Transverse colon (tissue), 4 donors: Measurements from ENCODE around the gene FBXO31.

Experiments used
- EP300 ChIP-seq: sonication (generic); formaldehyde crosslinking; IDR thresholded peaks from one replicate; pipeline ENCODE4 v1.6.1; 2017; ENCODE audit warnings: antibody characterized with exemption, low read depth
- POLR2A ChIP-seq: fragments of 450-650 bp; IDR thresholded peaks from one replicate; pipeline ENCODE4 v1.6.1; 2016; ENCODE audit warnings: antibody characterized with exemption, mild to moderate bottlenecking, moderate library complexity
- POLR2AphosphoS5 ChIP-seq, 3 donors: sonication (generic); formaldehyde crosslinking; IDR thresholded peaks; one replicate each; pipeline ENCODE4 v1.6.1; 2016; ENCODE audit warnings: antibody characterized with exemption in 3 of 3
- TF ChIP-seq, protein P1 (sequence below), 5 experiments: fragments of 200-600 bp in 3 of 5; fragments of 450-650 bp in 2 of 5; sonication (generic) in 3 of 5; IDR thresholded peaks; 1 replicate in 2 of 5; 2 replicates in 3 of 5; pipeline ENCODE4 v1.5.1; 2016 to 2017; ENCODE audit warnings: antibody characterized with exemption in 5 of 5, inconsistent platforms in 3 of 5, mild to moderate bottlenecking in 2 of 5, moderate library complexity in 1 of 5

DNA sequence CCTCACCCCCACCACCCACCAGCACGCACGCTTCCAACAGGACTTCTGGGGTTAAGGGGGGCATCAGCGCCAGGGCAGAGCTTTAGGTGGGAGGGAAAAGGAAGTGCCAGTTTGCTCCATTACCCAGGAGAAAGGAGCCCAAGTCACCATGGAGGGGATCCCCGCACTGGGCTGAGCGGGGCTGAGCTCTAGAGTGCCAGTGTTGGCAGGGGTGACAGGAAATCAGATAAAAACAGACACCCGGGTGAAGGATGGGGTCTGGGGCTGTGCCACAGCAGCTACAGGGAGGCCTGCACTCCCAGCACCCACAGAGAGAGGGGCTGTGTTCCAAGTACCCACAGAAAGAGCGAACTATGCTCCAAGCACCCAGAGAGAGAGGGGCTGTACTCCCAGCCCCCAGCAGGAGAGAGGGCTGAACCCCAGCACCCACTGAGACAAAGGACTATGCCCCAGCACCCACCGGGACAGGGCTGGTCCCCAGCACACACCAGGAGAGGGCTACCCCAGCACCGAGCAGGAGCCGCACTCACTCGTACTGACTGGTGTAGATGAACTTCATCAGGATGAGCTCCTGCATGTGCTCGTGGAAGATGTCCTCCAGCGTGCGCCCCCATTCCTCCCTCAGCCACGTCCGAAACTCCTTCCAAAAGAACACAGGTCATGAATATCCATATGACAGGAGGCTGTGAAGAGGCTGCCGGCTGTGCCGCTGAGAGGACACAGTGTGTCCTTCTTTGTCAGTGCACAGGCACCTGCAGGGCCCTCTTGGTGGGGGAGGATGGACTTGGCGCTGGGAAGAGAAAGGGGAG, 47.7 kb downstream of the FBXO31 start:
- TF ChIP-seq, protein P1, sequence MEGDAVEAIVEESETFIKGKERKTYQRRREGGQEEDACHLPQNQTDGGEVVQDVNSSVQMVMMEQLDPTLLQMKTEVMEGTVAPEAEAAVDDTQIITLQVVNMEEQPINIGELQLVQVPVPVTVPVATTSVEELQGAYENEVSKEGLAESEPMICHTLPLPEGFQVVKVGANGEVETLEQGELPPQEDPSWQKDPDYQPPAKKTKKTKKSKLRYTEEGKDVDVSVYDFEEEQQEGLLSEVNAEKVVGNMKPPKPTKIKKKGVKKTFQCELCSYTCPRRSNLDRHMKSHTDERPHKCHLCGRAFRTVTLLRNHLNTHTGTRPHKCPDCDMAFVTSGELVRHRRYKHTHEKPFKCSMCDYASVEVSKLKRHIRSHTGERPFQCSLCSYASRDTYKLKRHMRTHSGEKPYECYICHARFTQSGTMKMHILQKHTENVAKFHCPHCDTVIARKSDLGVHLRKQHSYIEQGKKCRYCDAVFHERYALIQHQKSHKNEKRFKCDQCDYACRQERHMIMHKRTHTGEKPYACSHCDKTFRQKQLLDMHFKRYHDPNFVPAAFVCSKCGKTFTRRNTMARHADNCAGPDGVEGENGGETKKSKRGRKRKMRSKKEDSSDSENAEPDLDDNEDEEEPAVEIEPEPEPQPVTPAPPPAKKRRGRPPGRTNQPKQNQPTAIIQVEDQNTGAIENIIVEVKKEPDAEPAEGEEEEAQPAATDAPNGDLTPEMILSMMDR (IDR thresholded peaks at IDR 0.05), result no peak
- TF ChIP-seq POLR2A (no peak), EP300 (no peak), POLR2AphosphoS5 (IDR thresholded peaks at IDR 0.05) (no peak)
